Liver (tissue), 3 donors: ENCODE results near the gene CMTM4.
"Not testable (repeated sequence)": the region's sequence is repeated elsewhere in the genome, so short reads cannot be mapped to it uniquely, and the experiment has no call there.

ENCODE experiments used
- CTCF ChIP-seq: fragments of 150-350 bp; IDR thresholded peaks from 2 replicates; pipeline ENCODE4 v1.5.1; 2017; ENCODE audit warnings: improper control_type of control experiment, low read depth, low read length; ENCODE audit not compliant: missing input control
- MAX ChIP-seq: IDR thresholded peaks from 2 replicates; pipeline ENCODE4 v1.6.1; 2016; ENCODE audit warnings: antibody characterized with exemption
- TAF1 ChIP-seq: conservative IDR thresholded peaks from 2 replicates; pipeline ENCODE4 v1.6.1; 2016; ENCODE audit warnings: antibody characterized with exemption, mild to moderate bottlenecking
- YY1 ChIP-seq: IDR thresholded peaks from 2 replicates; pipeline ENCODE4 v1.6.1; 2016; ENCODE audit warnings: antibody characterized with exemption, mild to moderate bottlenecking
- donor health status: healthy.
- donor health status: healthy.

- TF ChIP-seq CTCF, MAX, YY1, TAF1: not testable (repeated sequence)
Measured at GRCh38 chr16:66630561-66631260, 65.8 kb downstream of the CMTM4 start.
